Suprapubic skin (tissue), 4 donors: ENCODE data around the gene CC2D2B.

Source experiments
- CTCF ChIP-seq, 2 donors: fragments of 200-600 bp in 1 of 2; fragments of 450-650 bp in 1 of 2; sonication (generic) in 1 of 2; IDR thresholded peaks; one replicate each; pipeline ENCODE4 v1.5.1; 2016 to 2019; ENCODE audit warnings: antibody characterized with exemption in 2 of 2, mild to moderate bottlenecking in 1 of 2, moderate library complexity in 1 of 2
- EP300 ChIP-seq: sonication (generic); formaldehyde crosslinking; IDR thresholded peaks from one replicate; pipeline ENCODE4 v1.6.1; 2017; ENCODE audit warnings: antibody characterized with exemption
- POLR2AphosphoS5 ChIP-seq, 3 donors: sonication (generic); formaldehyde crosslinking; IDR thresholded peaks; one replicate each; pipeline ENCODE4 v1.6.1; 2017; ENCODE audit warnings: antibody characterized with exemption in 3 of 3

DNA sequence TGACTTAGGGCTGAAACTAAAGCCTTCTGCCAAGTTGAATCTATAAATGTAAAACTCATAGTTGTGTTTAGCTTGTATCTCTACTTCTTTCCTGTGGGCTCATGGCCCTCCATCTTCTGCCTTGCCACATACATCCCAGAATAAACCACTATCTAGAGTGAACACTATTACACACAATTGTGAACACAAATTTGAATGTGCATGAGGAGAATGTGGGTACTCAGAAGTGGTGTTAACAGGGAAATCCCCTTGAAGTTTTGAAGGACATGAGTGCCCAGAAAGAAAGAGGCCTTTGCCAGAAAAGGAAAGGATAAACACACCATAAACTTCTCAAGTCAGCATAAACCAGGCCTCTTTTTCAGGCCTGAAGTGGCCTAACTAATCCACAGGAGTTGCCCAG, 115.4 kb downstream of the CC2D2B start:
- TF ChIP-seq CTCF (IDR thresholded peaks at IDR 0.05) (no peak), POLR2AphosphoS5 (IDR thresholded peaks at IDR 0.05) (no peak), EP300 (no peak)
